A549 treated with AZD9567 at 1 μM for 4 hours (cell line): Measurements from ENCODE around the gene EIF4H. TPM values are rescaled to one million over a fixed set of nuclear protein-coding genes. Genes with fewer than 3 reads are reported as not detected.

Experiments
- total RNA-seq: library from RNA; stranded (reverse); fragments of 200-300 nt; extraction: Qiagen RNA extraction; gene quantifications from 5 replicates; pipeline ENCODE4 v1.2.3, GENCODE V29; 2022; ENCODE audit not compliant: insufficient read depth

Gene EIF4H
- 293 to 347 TPM (median 303 TPM) in 5 replicates for total RNA-seq

GRCh38 chr7:74173866-74174605 lies at the start of gene EIF4H:
Gene EIF4H, plus strand, starts transcription at chr7:74174356. Its CDS starts 28 bp downstream, at chr7:74174384.

Other genes starting within 250 kb of the EIF4H start
- gene ELN, start 146.2 kb upstream of the EIF4H start, total RNA-seq = 0.07 to 0.14 TPM (median 0.09 TPM) in 4 of 5 replicates, not detected in the other
- 29.0 to 32.0 TPM (median 30.6 TPM) in 5 replicates for gene LIMK1, start 90.6 kb upstream of the EIF4H start, total RNA-seq
- gene LAT2, start 35.6 kb downstream of the EIF4H start, total RNA-seq = 0.48 to 3.3 TPM (median 0.87 TPM) in 5 replicates
- gene RFC2, start 80.0 kb downstream of the EIF4H start, total RNA-seq = 53.8 to 69.4 TPM (median 56.7 TPM) in 5 replicates
- gene CLIP2, start 115.1 kb downstream of the EIF4H start, total RNA-seq = 15.3 to 16.6 TPM (median 16.0 TPM) in 5 replicates